Neural cell (in vitro differentiated cells): ENCODE results near the gene THOC3.
"Not testable (repeated sequence)": the region's sequence is repeated elsewhere in the genome, so short reads cannot be mapped to it uniquely, and the experiment has no call there.

Experiments used
- CTCF ChIP-seq: fragments of 450-650 bp; IDR thresholded peaks from 2 replicates; pipeline ENCODE4 v1.5.1; 2014; ENCODE audit warnings: antibody characterized with exemption, mild to moderate bottlenecking, moderate library complexity; ENCODE audit not compliant: poor library complexity, severe bottlenecking
- EP300 ChIP-seq: fragments of 450-650 bp; conservative IDR thresholded peaks from 2 replicates; pipeline ENCODE4 v1.6.1; 2014; ENCODE audit warnings: antibody characterized with exemption, mild to moderate bottlenecking, moderate library complexity; ENCODE audit not compliant: poor library complexity, severe bottlenecking
- EZH2 ChIP-seq: fragments of 200-600, 300-800 bp; shearing (Covaris generic), sonication (generic); IDR thresholded peaks from 2 replicates; pipeline ENCODE4 v1.6.1; 2014; ENCODE audit warnings: antibody characterized with exemption, low read length, borderline replicate concordance, mild to moderate bottlenecking; ENCODE audit not compliant: insufficient read depth, poor library complexity, severe bottlenecking
- POLR2AphosphoS5 ChIP-seq: IDR thresholded peaks from 2 replicates; pipeline ENCODE4 v1.6.1; 2012
- RAD21 ChIP-seq: fragments of 450-650 bp; conservative IDR thresholded peaks from 2 replicates; pipeline ENCODE4 v1.6.1; 2014; ENCODE audit warnings: antibody characterized with exemption, mild to moderate bottlenecking, moderate library complexity
- REST ChIP-seq: IDR thresholded peaks from 2 replicates; pipeline ENCODE4 v1.6.1; 2012; ENCODE audit warnings: borderline replicate concordance
- SMC3 ChIP-seq: fragments of 450-650 bp; conservative IDR thresholded peaks from 2 replicates; pipeline ENCODE4 v1.6.1; 2014; ENCODE audit warnings: antibody characterized with exemption, mild to moderate bottlenecking, moderate library complexity; ENCODE audit not compliant: poor library complexity
- TAF1 ChIP-seq: IDR thresholded peaks from 2 replicates; pipeline ENCODE4 v1.6.1; 2012; ENCODE audit warnings: low read depth

- TF ChIP-seq CTCF, RAD21, POLR2AphosphoS5, EZH2, EP300, TAF1, SMC3, REST: not testable (repeated sequence)
Measured at GRCh38 chr5:175940632-175941031, 27.5 kb downstream of the THOC3 start.
